H9 (cell line): Measurements from ENCODE around the gene SELENOW. TPM values are rescaled to one million over a fixed set of nuclear protein-coding genes. Genes with fewer than 3 reads are reported as not detected.

Experiments
- DNase-seq: peaks from one replicate; pipeline ENCODE4 v3.0.0-alpha.2; 2017
- H2AFZ ChIP-seq: one replicate; pipeline ENCODE4 v1.6.1; 2013; ENCODE audit warnings: mild to moderate bottlenecking, low read length, control low read depth, moderate library complexity
- H2AK5ac ChIP-seq: 2 replicates; pipeline ENCODE4 v1.6.1; 2013; ENCODE audit warnings: low read length, control low read depth, mixed read lengths; ENCODE audit not compliant: insufficient read length
- H2BK120ac ChIP-seq: one replicate; pipeline ENCODE4 v1.6.1; 2013; ENCODE audit warnings: low read depth, mild to moderate bottlenecking, low read length, control low read depth, inconsistent platforms; ENCODE audit not compliant: poor library complexity, severe bottlenecking
- H2BK12ac ChIP-seq: 2 replicates; pipeline ENCODE4 v1.6.1; 2013; ENCODE audit warnings: low read length, control low read depth, mixed read lengths, low read depth; ENCODE audit not compliant: insufficient read length
- H2BK15ac ChIP-seq: 2 replicates; pipeline ENCODE4 v1.6.1; 2013; ENCODE audit warnings: low read depth, low read length, control low read depth
- H2BK20ac ChIP-seq: one replicate; pipeline ENCODE4 v1.6.1; 2013; ENCODE audit warnings: low read depth, mild to moderate bottlenecking, low read length, control low read depth, inconsistent platforms; ENCODE audit not compliant: poor library complexity, severe bottlenecking
- H2BK5ac ChIP-seq: 2 replicates; pipeline ENCODE4 v1.6.1; 2013; ENCODE audit warnings: low read length, control low read depth, mixed read lengths; ENCODE audit not compliant: insufficient read length
- H3K14ac ChIP-seq: 2 replicates; pipeline ENCODE4 v1.6.1; 2013; ENCODE audit warnings: low read length, control low read depth; ENCODE audit not compliant: insufficient read depth
- H3K18ac ChIP-seq: 2 replicates; pipeline ENCODE4 v1.6.1; 2013; ENCODE audit warnings: low read depth, mild to moderate bottlenecking, mixed read lengths, low read length, control low read depth; ENCODE audit not compliant: insufficient read length
- H3K23ac ChIP-seq: 2 replicates; pipeline ENCODE4 v1.6.1; 2013; ENCODE audit warnings: low read length, control low read depth, mixed read lengths, low read depth; ENCODE audit not compliant: insufficient read length
- H3K23me2 ChIP-seq: 2 replicates; pipeline ENCODE4 v1.6.1; 2013; ENCODE audit warnings: low read depth, mild to moderate bottlenecking, mixed read lengths, low read length, control low read depth; ENCODE audit not compliant: insufficient read length, poor library complexity, severe bottlenecking
- H3K27ac ChIP-seq: 2 replicates; pipeline ENCODE4 v1.5.1; 2013; ENCODE audit warnings: low read length, control low read depth, mixed read lengths, low read depth; ENCODE audit not compliant: insufficient read length
- H3K27me3 ChIP-seq: 2 replicates; pipeline ENCODE4 v1.6.1; 2013; ENCODE audit warnings: low read length, control low read depth, inconsistent platforms; ENCODE audit not compliant: insufficient read depth
- H3K4ac ChIP-seq: 2 replicates; pipeline ENCODE4 v1.6.1; 2013; ENCODE audit warnings: low read depth, mild to moderate bottlenecking, control low read depth, inconsistent platforms, low read length, moderate library complexity
- H3K4me1 ChIP-seq: 2 replicates; pipeline ENCODE4 v1.6.1; 2013; ENCODE audit warnings: low read length, control low read depth, inconsistent platforms; ENCODE audit not compliant: insufficient read depth
- H3K4me2 ChIP-seq: 2 replicates; pipeline ENCODE4 v1.6.1; 2013; ENCODE audit warnings: low read length, control low read depth, mixed read lengths; ENCODE audit not compliant: insufficient read length, insufficient read depth
- H3K56ac ChIP-seq: 2 replicates; pipeline ENCODE4 v1.6.1; 2013; ENCODE audit warnings: low read depth, mild to moderate bottlenecking, mixed read lengths, low read length, control low read depth; ENCODE audit not compliant: insufficient read length
- H3K79me1 ChIP-seq: 2 replicates; pipeline ENCODE4 v1.6.1; 2013; ENCODE audit warnings: low read depth, mild to moderate bottlenecking, moderate library complexity, low read length, control low read depth, inconsistent platforms; ENCODE audit not compliant: insufficient read depth, poor library complexity, severe bottlenecking
- H3K79me2 ChIP-seq: 2 replicates; pipeline ENCODE4 v1.6.1; 2013; ENCODE audit warnings: low read length, control low read depth, inconsistent platforms; ENCODE audit not compliant: insufficient read depth
- H3K9ac ChIP-seq: 2 replicates; pipeline ENCODE4 v1.6.1; 2013; ENCODE audit warnings: low read length, control low read depth, mixed read lengths; ENCODE audit not compliant: insufficient read length; ENCODE audit errors: extremely low read depth
- H3K9me3 ChIP-seq: one replicate; pipeline ENCODE4 v1.6.1; 2013; ENCODE audit warnings: low read depth, low read length, inconsistent platforms; ENCODE audit not compliant: control insufficient read depth
- H3T11ph ChIP-seq: one replicate; pipeline ENCODE4 v1.6.1; 2013; ENCODE audit warnings: mild to moderate bottlenecking, low read length, control low read depth, inconsistent platforms
- H4K20me1 ChIP-seq: one replicate; pipeline ENCODE4 v1.6.1; 2013; ENCODE audit not compliant: control insufficient read depth, insufficient read length, insufficient read depth
- H4K5ac ChIP-seq: 2 replicates; pipeline ENCODE4 v1.6.1; 2013; ENCODE audit warnings: low read depth, mild to moderate bottlenecking, mixed read lengths, low read length, control low read depth; ENCODE audit not compliant: insufficient read length
- H4K8ac ChIP-seq: replicated peaks from 2 replicates; pipeline ENCODE4 v1.6.1; 2013; ENCODE audit warnings: low read length, control low read depth, mixed read lengths, low read depth; ENCODE audit not compliant: insufficient read length
- H4K91ac ChIP-seq: 2 replicates; pipeline ENCODE4 v1.6.1; 2013; ENCODE audit warnings: low read depth, mild to moderate bottlenecking, moderate library complexity, mixed read lengths, low read length, control low read depth; ENCODE audit not compliant: insufficient read length
- H3K27ac Mint-ChIP-seq, 3 experiments: 2 replicates in 2 of 3; 3 replicates in 1 of 3; pipeline ENCODE4 v1.8.0; 2020 to 2021; ENCODE audit warnings: mixed read lengths in 3 of 3, mild to moderate bottlenecking in 1 of 3, moderate library complexity in 1 of 3
- H3K27me3 Mint-ChIP-seq: 2 replicates; pipeline ENCODE4 v1.8.0; 2021; ENCODE audit warnings: low read depth, mild to moderate bottlenecking, moderate library complexity, mixed read lengths
- H3K36me3 Mint-ChIP-seq, 3 experiments: 2 replicates in 2 of 3; 3 replicates in 1 of 3; pipeline ENCODE4 v1.8.0; 2020 to 2021; ENCODE audit warnings: low read depth in 3 of 3, mixed read lengths in 3 of 3; ENCODE audit not compliant: insufficient read depth in 1 of 3
- H3K4me1 Mint-ChIP-seq, 2 experiments: 2 replicates each; pipeline ENCODE4 v1.8.0; 2020; ENCODE audit warnings: mixed read lengths in 2 of 2
- H3K4me3 Mint-ChIP-seq, 2 experiments: 2 replicates in 1 of 2; 3 replicates in 1 of 2; pipeline ENCODE4 v1.8.0; 2020 to 2021; ENCODE audit warnings: mild to moderate bottlenecking in 2 of 2, mixed read lengths in 2 of 2, moderate library complexity in 1 of 2
- H3K9me3 Mint-ChIP-seq, 2 experiments: 2 replicates in 1 of 2; 3 replicates in 1 of 2; pipeline ENCODE4 v1.8.0; 2020; ENCODE audit warnings: mild to moderate bottlenecking in 2 of 2, mixed read lengths in 2 of 2, moderate library complexity in 1 of 2
- WGBS: extraction: QIAGEN DNeasy Blood & Tissue Kit; methylation state at CpG from one replicate; pipeline ENCODE4 v1.1.7; 2013; ENCODE audit warnings: missing lambda C conversion rate, low lambda C conversion rate, mixed read lengths; ENCODE audit not compliant: insufficient read length; ENCODE audit errors: extremely low coverage; 5-methylcytosine and 5-hydroxymethylcytosine counted together
- total RNA-seq: library from RNA; stranded (reverse); gene quantifications from 2 replicates; pipeline ENCODE4 v1.2.1, GENCODE V29; 2021
- TF ChIP-seq, protein P1 (sequence below): fragments of 200-600 bp; sonication (generic); conservative IDR thresholded peaks from 3 replicates; pipeline ENCODE4 v1.8.0; 2021; ENCODE audit warnings: antibody characterized with exemption, mild to moderate bottlenecking

SELENOW gene
- total RNA-seq, 1 experiment from 2014 or later, result 388 TPM

DNA sequence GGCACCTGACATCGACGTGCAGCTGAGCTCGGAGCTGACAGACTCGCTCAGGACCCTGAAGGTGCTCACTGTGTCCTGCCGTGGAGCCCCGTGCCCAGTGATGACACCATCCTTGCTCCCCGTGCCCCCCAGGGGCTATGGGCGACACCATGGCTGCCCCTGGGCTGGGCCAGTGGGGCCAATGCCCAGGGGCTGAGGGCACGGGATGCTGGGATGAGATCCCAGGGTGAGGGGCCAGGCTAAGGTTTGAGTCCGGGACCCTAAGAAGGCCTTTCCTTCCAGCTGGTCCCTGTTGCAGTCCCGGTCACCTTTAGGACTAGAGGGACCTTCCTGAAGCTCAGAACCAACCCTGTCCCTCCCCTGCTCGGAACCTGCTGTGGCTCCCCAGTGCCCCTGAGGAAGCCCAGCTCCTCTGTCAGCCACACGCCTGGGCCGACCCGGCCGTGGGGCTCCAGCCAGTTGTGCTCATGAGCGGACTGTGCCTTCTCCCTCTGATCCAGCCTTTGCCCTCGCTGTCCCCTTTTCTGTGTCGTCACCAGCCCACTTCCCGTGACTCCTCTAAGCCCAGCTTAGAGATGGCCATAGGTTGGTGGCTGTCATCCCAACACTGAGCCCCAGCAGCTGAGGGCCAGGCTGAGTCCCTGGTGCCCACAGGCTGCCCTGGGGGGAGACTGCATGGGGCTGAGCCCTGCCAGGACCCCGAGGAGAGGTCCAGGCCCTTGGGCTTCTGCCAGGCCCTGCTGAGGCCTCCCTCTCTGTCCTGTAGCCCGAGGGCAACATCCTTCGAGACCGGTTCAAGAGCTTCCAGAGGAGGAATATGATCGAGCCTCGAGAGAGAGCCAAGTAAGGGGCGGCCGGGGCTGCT lies 22.5 kb upstream of the SELENOW start:
- no peak overlapping the region for H3K23ac ChIP-seq
- H2BK15ac ChIP-seq, result no peak overlapping the region
- H3K9me3 ChIP-seq, result no peaks in the 10 kb centered on the region
- TF ChIP-seq, protein P1, sequence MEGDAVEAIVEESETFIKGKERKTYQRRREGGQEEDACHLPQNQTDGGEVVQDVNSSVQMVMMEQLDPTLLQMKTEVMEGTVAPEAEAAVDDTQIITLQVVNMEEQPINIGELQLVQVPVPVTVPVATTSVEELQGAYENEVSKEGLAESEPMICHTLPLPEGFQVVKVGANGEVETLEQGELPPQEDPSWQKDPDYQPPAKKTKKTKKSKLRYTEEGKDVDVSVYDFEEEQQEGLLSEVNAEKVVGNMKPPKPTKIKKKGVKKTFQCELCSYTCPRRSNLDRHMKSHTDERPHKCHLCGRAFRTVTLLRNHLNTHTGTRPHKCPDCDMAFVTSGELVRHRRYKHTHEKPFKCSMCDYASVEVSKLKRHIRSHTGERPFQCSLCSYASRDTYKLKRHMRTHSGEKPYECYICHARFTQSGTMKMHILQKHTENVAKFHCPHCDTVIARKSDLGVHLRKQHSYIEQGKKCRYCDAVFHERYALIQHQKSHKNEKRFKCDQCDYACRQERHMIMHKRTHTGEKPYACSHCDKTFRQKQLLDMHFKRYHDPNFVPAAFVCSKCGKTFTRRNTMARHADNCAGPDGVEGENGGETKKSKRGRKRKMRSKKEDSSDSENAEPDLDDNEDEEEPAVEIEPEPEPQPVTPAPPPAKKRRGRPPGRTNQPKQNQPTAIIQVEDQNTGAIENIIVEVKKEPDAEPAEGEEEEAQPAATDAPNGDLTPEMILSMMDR, result no peak
- Mint-ChIP-seq H3K27me3 (no peaks in the 10 kb centered on the region), H3K4me1 (no peaks in the 10 kb centered on the region), H3K36me3 (peaks cover 53 to 75% (median 75%) of the 10 kb centered on the region in 3 experiments), H3K27ac (no peak overlapping the region), H3K9me3 (0 out of 5 replicates have a peak, but pooled peaks cover 0 to 3% of the 10 kb centered on the region in 2 experiments), H3K4me3 (no peak overlapping the region)
- H2BK5ac ChIP-seq, result no peak overlapping the region
- H2AK5ac ChIP-seq, result no peak overlapping the region
- H4K8ac ChIP-seq, result no peak overlapping the region
- H3K4me1 ChIP-seq, result no peaks in the 10 kb centered on the region
- H3K14ac ChIP-seq, result no peak overlapping the region
- no peak overlapping the region for H4K91ac ChIP-seq
- H3T11ph ChIP-seq, result no peak overlapping the region
- no peaks in the 10 kb centered on the region for H3K23me2 ChIP-seq
- H3K27me3 ChIP-seq, result no peaks in the 10 kb centered on the region
- DNase-seq, result no peak
- no CpG with 5 or more reads among the region's 28 CpGs for WGBS
- H2BK12ac ChIP-seq, result no peak overlapping the region
- H2BK120ac ChIP-seq, result no peak overlapping the region
- no peak overlapping the region for H3K4ac ChIP-seq
- no peak overlapping the region for H3K9ac ChIP-seq
- H3K27ac ChIP-seq, result no peak overlapping the region
- H3K79me2 ChIP-seq, result no peaks in the 10 kb centered on the region
- no peak overlapping the region for H4K5ac ChIP-seq
- H3K18ac ChIP-seq, result no peak overlapping the region
- H2BK20ac ChIP-seq, result no peak overlapping the region
- H3K4me2 ChIP-seq, result no peak overlapping the region
- no peak overlapping the region for H2AFZ ChIP-seq
- H3K79me1 ChIP-seq, result no peaks in the 10 kb centered on the region
- H4K20me1 ChIP-seq, result no peaks in the 10 kb centered on the region
- no peak overlapping the region for H3K56ac ChIP-seq
